Esophagus (tissue), 2 donors: ENCODE data around the gene BOD1. TPM values are rescaled to one million over a fixed set of nuclear protein-coding genes. Genes with fewer than 3 reads are reported as not detected.

ENCODE experiments used
- H3K27ac ChIP-seq, 2 donors: one replicate each; pipeline ENCODE4 v1.5.1; 2013; ENCODE audit warnings: low read depth in 2 of 2, mild to moderate bottlenecking in 2 of 2, inconsistent platforms in 1 of 2, low read length in 1 of 2, moderate library complexity in 1 of 2
- H3K27me3 ChIP-seq, 2 donors: one replicate each; pipeline ENCODE4 v1.6.1; 2013; ENCODE audit warnings: low read length in 2 of 2, control low read depth in 1 of 2, mild to moderate bottlenecking in 1 of 2; ENCODE audit not compliant: insufficient read depth in 2 of 2, control insufficient read depth in 1 of 2
- H3K36me3 ChIP-seq, 2 donors: one replicate each; pipeline ENCODE4 v1.6.1; 2013; ENCODE audit warnings: low read length in 1 of 2; ENCODE audit not compliant: control insufficient read depth in 2 of 2, insufficient read depth in 2 of 2
- H3K4me1 ChIP-seq, 2 donors: one replicate each; pipeline ENCODE4 v1.6.1; 2013; ENCODE audit warnings: low read length in 1 of 2; ENCODE audit not compliant: control insufficient read depth in 2 of 2, insufficient read depth in 2 of 2
- H3K4me3 ChIP-seq, 2 donors: one replicate each; pipeline ENCODE4 v1.5.1; 2013; ENCODE audit warnings: low read length in 2 of 2, mild to moderate bottlenecking in 2 of 2, low read depth in 1 of 2, moderate library complexity in 1 of 2
- H3K9me3 ChIP-seq, 2 donors: one replicate each; pipeline ENCODE4 v1.6.1; 2013; ENCODE audit warnings: mild to moderate bottlenecking in 2 of 2, low read depth in 1 of 2, low read length in 1 of 2, moderate library complexity in 1 of 2; ENCODE audit not compliant: control insufficient read depth in 2 of 2, insufficient read depth in 1 of 2
- WGBS, 2 donors: extraction: QIAGEN DNeasy Blood & Tissue Kit; methylation state at CpG; one replicate each; pipeline ENCODE4 v1.1.7; 2013; 5-methylcytosine and 5-hydroxymethylcytosine counted together
- polyA plus RNA-seq, 2 donors: library from polyadenylated mRNA; stranded (reverse); fragments of 200-250 nt; gene quantifications; one replicate each; pipeline ENCODE4 v1.2.3, GENCODE V29; 2013
- donor health status: healthy with polysubstance abuse.
- donor health status: Bipolar disorder and iron deficiency.

The BOD1 gene
- polyA plus RNA-seq, 2 donors, result 17.3 to 23.3 TPM

DNA sequence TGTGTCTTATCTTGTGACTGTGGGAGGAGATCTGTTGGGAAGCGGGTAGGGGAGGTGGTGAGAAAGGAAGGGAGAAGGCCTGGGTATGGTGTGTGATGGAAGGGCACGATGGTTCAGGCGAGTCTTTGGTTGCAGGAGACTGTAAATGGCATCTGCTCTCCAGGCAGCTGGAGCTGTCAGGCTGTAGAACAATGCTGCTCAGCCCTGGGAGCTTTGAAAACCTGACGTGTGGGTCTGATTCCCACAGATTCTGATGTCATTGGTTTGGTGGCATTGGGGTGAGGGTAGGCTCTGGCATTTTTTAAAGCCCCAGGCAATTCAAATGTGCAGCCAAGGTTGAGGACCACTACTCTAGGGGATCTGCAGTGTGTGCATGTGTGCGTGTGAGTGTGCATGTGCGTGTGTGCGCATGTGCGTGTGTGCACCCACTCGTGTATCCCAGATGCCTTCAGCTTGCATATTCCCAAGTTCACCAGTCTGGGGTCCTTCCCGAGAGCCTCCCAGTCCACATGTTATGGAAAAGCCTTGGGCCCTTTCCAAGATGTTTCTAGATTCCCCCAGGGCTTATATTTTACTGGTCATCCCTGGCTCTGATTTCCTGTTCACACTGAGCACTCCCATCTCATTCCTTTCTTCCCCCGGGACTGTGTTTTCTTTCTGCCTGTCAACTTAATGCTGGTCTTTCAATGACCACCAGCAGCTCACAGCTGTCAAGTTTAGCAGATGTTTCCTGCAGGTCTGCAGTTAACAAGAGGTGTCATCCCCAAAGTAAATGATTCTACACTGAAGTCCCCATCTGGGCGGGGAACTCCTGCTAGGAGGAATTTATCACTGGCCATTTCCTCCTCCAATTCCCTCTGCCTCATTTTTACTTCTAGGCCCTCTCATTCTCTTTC is 34.0 kb downstream of the BOD1 start:
- WGBS, 2 donors, result 72 to 81% methylated on average over 12 of the region's 12 CpGs
- H3K36me3 ChIP-seq, result no peaks in the 10 kb centered on the region
- H3K27ac ChIP-seq, result no peak overlapping the region
- no peak overlapping the region for H3K4me3 ChIP-seq
- peaks cover 5 to 6% of the 10 kb centered on the region in 2 donors for H3K9me3 ChIP-seq
- H3K27me3 ChIP-seq, result no peaks in the 10 kb centered on the region
- H3K4me1 ChIP-seq, result no peaks in the 10 kb centered on the region

DNA sequence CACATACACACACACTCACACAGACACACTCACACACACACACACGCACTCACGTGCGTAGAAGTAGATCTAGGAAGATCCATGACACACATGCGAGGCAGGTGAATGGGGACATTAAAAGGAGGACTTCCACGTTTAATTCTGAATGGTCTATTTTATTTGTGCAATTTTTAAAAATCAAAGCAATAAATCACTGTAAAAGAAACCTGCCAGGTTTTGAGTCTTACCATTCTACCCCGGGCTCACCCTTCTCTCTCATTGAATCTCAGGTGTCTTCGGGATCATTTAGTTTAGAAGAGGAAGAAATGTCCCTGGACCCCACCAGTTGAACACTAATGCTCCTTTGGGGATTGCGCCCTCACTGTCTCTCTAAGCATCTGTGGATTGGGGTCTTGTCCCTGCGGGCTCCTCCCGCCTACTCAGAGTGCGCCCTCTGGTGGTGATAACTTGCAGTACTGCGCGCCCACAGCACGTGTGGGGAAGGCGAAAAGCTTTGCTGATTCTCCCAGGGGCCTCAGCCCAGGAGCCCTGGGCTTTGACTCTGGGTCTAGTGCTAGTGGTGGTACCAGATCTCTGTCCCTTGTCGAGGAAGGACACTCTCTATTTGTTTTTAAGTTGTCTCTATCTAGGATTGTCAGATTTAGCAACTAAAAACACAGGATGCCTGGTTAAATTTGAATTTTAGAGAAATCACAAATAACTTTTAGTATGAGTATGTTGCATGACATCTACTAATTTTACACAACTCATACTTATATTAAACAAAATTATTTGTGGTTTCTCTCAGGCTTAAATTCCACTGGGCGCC is 34.8 kb downstream of the BOD1 start:
- no peaks in the 10 kb centered on the region for H3K4me1 ChIP-seq
- H3K9me3 ChIP-seq, result peaks cover 5 to 6% of the 10 kb centered on the region in 2 donors
- 62 to 64% methylated on average over 17 of the region's 17 CpGs for WGBS, 2 donors
- no peaks in the 10 kb centered on the region for H3K27me3 ChIP-seq
- no peak overlapping the region for H3K4me3 ChIP-seq
- no peaks in the 10 kb centered on the region for H3K36me3 ChIP-seq
- H3K27ac ChIP-seq, result no peak overlapping the region

DNA sequence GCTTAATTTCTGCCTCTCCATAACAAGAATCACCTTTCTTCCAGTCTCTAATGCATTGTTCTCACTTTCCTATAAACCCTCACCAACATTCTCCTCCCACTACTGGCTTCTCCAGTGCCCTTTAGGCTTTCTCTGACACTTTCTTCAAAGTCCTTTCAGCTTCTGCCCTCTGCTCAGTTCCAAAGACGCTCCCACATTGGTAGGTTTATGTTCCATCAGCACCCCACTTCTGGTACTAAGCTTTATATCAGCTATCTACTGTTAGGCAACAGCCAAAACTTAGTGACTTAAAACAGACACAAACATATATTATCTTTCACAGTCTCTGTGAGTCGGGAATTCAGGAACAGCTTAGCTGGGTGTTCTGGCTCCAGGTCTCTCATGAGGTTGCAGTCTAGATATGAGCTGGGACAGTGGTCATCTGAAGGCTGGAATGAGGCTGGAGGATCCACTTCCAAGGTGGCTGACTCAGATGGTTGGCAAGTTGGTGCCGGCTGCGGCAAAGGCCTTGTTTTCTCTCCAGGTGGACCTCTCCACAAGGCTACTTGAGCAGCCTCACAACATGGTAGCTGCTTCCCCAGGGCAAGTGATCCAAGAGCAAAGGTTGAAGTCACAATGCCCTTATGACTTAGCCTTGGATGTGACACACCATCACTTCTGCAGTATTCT is 37.4 kb downstream of the BOD1 start:
- Histone ChIP-seq H3K4me1 (no peaks in the 10 kb centered on the region), H3K27ac (no peak overlapping the region), H3K27me3 (no peaks in the 10 kb centered on the region), H3K36me3 (no peaks in the 10 kb centered on the region), H3K4me3 (no peak overlapping the region), H3K9me3 (peaks cover 3% of the 10 kb centered on the region in 2 donors)
- WGBS, 2 donors, result 80 to 91% methylated on average over 4 of the region's 4 CpGs

GRCh38 chr5:173577817-173578216 is 38.6 kb downstream of the BOD1 start:
- Histone ChIP-seq H3K27ac (no peak overlapping the region), H3K36me3 (no peaks in the 10 kb centered on the region), H3K9me3 (peaks cover 3% of the 10 kb centered on the region in 2 donors), H3K27me3 (no peaks in the 10 kb centered on the region), H3K4me1 (no peaks in the 10 kb centered on the region), H3K4me3 (no peak overlapping the region)
- 84 to 87% methylated on average over 5 of the region's 5 CpGs for whole genome bisulfite sequencing, 2 donors

DNA sequence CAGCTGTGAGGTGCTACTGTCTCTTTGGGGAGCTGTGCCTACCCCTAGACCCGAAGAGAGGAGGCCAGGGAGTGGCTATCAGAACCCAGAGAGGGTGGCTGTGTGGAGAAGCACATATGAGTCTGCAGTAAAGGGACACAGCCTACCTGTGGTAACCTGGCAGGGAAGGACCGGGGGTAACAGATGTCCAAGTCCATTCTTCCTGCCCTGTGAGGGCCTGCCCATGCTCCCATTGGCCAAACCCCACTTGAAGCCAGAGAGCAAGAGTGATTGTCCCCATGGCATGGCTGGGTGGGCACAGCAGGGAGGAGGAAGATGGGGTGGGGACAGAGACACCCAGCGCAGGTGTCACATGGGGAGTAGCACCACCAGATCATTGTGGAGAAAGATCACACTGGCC is 39.3 kb downstream of the BOD1 start:
- Histone ChIP-seq H3K9me3 (peaks cover 3% of the 10 kb centered on the region in 2 donors), H3K4me1 (no peaks in the 10 kb centered on the region), H3K27ac (no peak overlapping the region), H3K27me3 (no peaks in the 10 kb centered on the region), H3K4me3 (no peak overlapping the region), H3K36me3 (no peaks in the 10 kb centered on the region)
- 83 to 86% methylated on average over 3 of the region's 3 CpGs for WGBS, 2 donors

DNA sequence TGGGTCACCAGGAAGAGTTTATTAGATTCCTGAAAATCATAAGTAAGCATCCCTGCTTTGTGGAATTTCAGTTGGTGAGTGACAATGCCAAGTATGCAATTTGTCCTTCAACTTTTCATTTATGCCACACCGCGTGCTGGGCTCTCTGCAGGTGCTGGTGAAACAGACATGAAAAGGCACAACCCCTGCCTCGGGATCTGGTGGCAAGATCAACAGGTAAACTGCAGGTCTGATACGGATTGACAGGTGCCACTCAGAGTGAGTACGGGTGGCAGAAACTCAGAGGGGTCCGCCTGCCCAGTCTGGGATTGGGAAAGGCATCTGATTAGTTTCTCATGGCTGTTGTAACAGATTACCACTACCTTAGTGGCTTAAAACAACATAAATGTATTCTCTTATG is 40.5 kb downstream of the BOD1 start:
- H3K4me1 ChIP-seq, result no peaks in the 10 kb centered on the region
- no peak overlapping the region for H3K27ac ChIP-seq
- peaks cover 3% of the 10 kb centered on the region in 2 donors for H3K9me3 ChIP-seq
- no peaks in the 10 kb centered on the region for H3K36me3 ChIP-seq
- no peaks in the 10 kb centered on the region for H3K27me3 ChIP-seq
- WGBS, 2 donors, result 84% methylated on average over 6 of the region's 6 CpGs
- H3K4me3 ChIP-seq, result no peak overlapping the region

DNA sequence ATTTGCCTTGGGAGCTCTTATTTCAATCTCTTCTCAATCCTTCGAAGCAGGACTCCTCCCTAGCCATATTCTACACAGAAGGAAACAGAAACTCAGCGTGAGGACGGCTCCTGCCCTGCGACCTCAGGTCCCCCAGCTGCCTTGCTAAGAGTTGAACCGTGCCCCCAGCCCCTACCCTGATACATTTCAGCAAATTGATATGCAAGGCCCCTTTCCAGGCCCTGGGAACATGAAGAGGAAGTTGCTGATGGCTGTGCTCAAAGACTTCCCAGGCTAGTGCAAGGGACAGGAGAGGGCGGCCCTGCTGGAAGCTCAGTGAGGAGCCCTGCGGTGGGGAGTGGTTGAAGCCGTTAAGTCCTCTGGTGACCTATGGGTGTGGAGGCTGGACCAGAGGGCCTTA is 41.5 kb downstream of the BOD1 start:
- no peaks in the 10 kb centered on the region for H3K27me3 ChIP-seq
- H3K4me1 ChIP-seq, result no peaks in the 10 kb centered on the region
- peaks cover 3% of the 10 kb centered on the region in 2 donors for H3K9me3 ChIP-seq
- H3K36me3 ChIP-seq, result no peaks in the 10 kb centered on the region
- 64 to 75% methylated on average over 8 of the region's 8 CpGs for WGBS, 2 donors
- no peak overlapping the region for H3K27ac ChIP-seq
- no peak overlapping the region for H3K4me3 ChIP-seq

DNA sequence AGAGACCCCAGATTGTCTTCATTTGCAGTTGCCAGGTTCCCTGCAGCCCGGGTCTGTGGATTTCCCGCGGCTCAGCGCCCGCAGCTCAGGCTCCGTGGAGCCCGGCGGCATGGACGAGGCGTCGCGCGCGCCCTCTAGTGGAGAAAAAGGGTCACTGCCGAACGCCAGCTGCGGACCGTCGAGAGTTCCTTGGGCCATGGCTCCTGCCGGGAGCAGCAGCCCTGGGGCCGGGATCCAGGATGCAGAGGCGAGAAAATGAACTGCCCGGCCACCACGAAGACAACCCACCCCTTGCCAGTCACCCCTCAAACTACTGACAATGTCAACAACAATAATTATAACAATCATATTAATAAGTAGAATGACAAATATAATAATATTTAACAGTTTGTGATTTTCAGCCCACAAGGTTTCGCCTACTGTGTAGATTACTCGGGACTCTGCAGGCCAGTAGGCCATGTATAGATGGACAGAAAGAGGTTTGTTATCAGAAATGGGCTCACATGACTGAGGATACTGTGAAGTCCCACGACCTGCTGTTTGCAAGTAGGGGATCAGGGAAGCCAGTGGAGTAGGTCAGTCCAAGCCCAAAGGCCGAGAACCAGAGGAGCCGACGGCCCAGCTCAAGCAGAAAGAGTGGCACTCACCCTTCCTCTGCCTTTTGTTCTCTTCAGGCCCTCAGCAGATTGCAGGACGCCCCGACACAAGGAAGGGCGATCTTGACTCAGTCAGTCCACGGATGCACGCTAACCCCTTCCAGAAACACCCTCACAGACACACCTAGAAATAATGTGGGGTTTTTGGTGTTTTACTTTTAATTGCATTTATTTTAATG is 43.1 kb downstream of the BOD1 start:
- Histone ChIP-seq H3K9me3 (peaks cover 0 to 3% of the 10 kb centered on the region in 2 donors), H3K4me3 (no peak overlapping the region), H3K4me1 (no peaks in the 10 kb centered on the region), H3K27me3 (no peaks in the 10 kb centered on the region), H3K27ac (no peak overlapping the region), H3K36me3 (no peaks in the 10 kb centered on the region)
- WGBS, 2 donors, result 28 to 30% methylated on average over 35 of the region's 35 CpGs
